Large intestine (tissue), 3 donors: Measurements from ENCODE around the gene CBR4. TPM values are rescaled to one million over a fixed set of nuclear protein-coding genes. Genes with fewer than 3 reads are reported as not detected.

Source experiments
- DNase-seq, 2 donors: peaks; one replicate each; pipeline versions ENCODE4 v3.0.0 to v3.0.0-alpha.2; 2013
- H3K27ac ChIP-seq: one replicate; pipeline ENCODE4 v1.5.1; 2013; ENCODE audit warnings: low read length
- H3K27me3 ChIP-seq: 2 replicates; pipeline ENCODE4 v1.6.1; 2013; ENCODE audit warnings: low read length; ENCODE audit not compliant: control insufficient read depth, insufficient read depth
- H3K36me3 ChIP-seq: 2 replicates; pipeline ENCODE4 v1.6.1; 2013; ENCODE audit warnings: low read length; ENCODE audit not compliant: control insufficient read depth, insufficient read depth
- H3K4me1 ChIP-seq: one replicate; pipeline ENCODE4 v1.6.1; 2013; ENCODE audit warnings: low read length; ENCODE audit not compliant: control insufficient read depth, insufficient read depth
- H3K4me3 ChIP-seq: one replicate; pipeline ENCODE4 v1.5.1; 2013; ENCODE audit warnings: low read length
- H3K9me3 ChIP-seq: one replicate; pipeline ENCODE4 v1.6.1; 2013; ENCODE audit warnings: mild to moderate bottlenecking, low read depth, low read length, moderate library complexity; ENCODE audit not compliant: control insufficient read depth
- WGBS: methylation state at CpG from one replicate; pipeline ENCODE4 v1.1.5; 2013; ENCODE audit warnings: low lambda C conversion rate; ENCODE audit not compliant: insufficient coverage; 5-methylcytosine and 5-hydroxymethylcytosine counted together
- polyA plus RNA-seq: library from polyadenylated mRNA; unstranded; fragments of 120-200 nt; gene quantifications from one replicate; pipeline ENCODE4 v1.2.1, GENCODE V29; 2013

The CBR4 gene
- polyA plus RNA-seq, 1 donor, result 21.1 TPM

DNA sequence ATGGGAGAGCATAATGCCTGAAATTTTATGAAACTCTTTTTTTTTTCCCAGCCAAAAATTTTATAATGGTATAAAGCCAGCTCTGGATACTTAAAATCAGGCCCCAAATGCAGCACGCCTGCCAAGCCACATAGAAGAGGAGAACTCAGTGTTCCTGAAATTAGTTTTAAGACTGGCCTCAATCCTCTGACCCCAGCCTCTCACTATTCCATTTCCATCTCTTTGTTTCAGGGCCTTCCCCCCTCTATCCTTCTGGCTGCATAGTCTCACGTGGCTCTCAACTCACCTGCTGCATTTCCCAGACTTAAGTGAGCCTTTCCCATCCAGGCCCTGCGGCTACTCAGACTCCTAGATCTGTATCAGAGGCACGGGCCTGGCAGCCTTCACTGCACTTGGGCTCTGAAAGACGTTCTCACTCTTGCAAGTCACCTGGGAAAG lies 5.2 kb upstream of the CBR4 start:
- Histone ChIP-seq H3K4me3 (no peak overlapping the region), H3K27me3 (no peaks in the 10 kb centered on the region), H3K36me3 (no peaks in the 10 kb centered on the region), H3K27ac (peak overlapping the region; percentile 87), H3K9me3 (peaks cover 3% of the 10 kb centered on the region), H3K4me1 (peaks cover 26% of the 10 kb centered on the region)
- peak in 1 of 2 donors; percentile 35 for DNase-seq
- no CpG with 5 or more reads among the region's 5 CpGs for WGBS

DNA sequence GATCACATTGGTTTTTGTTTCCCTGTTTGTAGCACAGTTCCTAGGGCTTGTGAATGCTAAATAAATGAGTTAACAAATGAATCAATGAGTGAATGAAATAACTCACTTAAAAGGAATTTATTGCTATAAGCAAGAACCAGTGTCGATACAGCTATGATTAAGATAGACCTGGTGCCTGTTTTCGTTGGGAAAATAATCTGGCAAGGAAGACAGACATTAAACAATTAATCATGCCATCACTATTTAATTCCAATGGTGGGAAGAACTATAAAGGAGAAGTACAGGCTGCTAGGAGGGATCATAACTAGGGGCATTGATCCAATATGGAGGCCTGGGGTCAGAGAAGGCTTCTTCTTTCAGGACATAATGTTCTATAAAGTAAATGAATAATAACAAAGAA lies 4.5 kb upstream of the CBR4 start:
- Histone ChIP-seq H3K4me1 (peaks cover 26% of the 10 kb centered on the region), H3K36me3 (no peaks in the 10 kb centered on the region), H3K4me3 (no peak overlapping the region), H3K9me3 (peaks cover 3% of the 10 kb centered on the region), H3K27ac (no peak overlapping the region), H3K27me3 (no peaks in the 10 kb centered on the region)
- DNase-seq, result no peak
- WGBS, result 0% methylated on average over 1 of the region's 2 CpGs

- Histone ChIP-seq H3K9me3 (peaks cover 3% of the 10 kb centered on the region), H3K4me3 (no peak overlapping the region), H3K36me3 (no peaks in the 10 kb centered on the region), H3K4me1 (peaks cover 32% of the 10 kb centered on the region), H3K27ac (no peak overlapping the region), H3K27me3 (no peaks in the 10 kb centered on the region)
- DNase-seq, result no peak
- WGBS, result no CpG with 5 or more reads among the region's 1 CpG
These were observed 3.3 kb upstream of the CBR4 start for GRCh38 chr4:169013396-169013795.

DNA sequence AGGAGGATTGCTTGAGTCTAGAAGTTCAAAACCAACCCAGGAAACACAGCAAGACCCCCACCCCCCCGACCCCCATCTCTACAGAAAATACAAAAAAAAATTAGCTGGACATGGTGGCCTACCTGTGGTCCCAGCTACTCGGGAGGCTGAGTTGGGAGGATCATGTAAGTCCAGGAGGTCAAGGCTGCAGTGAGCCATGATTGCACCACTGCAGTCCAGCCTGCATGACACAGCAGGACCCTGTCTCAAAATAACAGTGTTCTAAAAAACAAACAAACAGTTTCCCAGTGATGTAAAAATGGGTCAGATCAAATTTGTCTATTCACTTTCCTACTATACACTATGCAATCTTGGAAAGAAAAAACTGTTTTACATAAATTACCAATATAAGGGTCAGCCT lies 2.0 kb upstream of the CBR4 start:
- Histone ChIP-seq H3K9me3 (peaks cover 3% of the 10 kb centered on the region), H3K27ac (no peak overlapping the region), H3K27me3 (no peaks in the 10 kb centered on the region), H3K4me3 (no peak overlapping the region), H3K36me3 (no peaks in the 10 kb centered on the region), H3K4me1 (peaks cover 28% of the 10 kb centered on the region)
- WGBS, result no CpG with 5 or more reads among the region's 2 CpGs
- DNase-seq, result no peak

- Histone ChIP-seq H3K4me1 (peaks cover 10% of the 10 kb centered on the region), H3K27me3 (no peaks in the 10 kb centered on the region), H3K4me3 (peak overlapping the region; percentile 80), H3K27ac (peak overlapping the region; percentile 84), H3K9me3 (no peaks in the 10 kb centered on the region), H3K36me3 (no peaks in the 10 kb centered on the region)
- DNase-seq, result peak; percentile 53 to 86
- no CpG with 5 or more reads among the region's 44 CpGs for WGBS
These were observed 550 bp downstream of the CBR4 start for GRCh38 chr4:169009286-169010124.

- DNase-seq, result peak in 1 of 2 donors; percentile 57
- peaks cover 17% of the 10 kb centered on the region for H3K36me3 ChIP-seq
- no peaks in the 10 kb centered on the region for H3K27me3 ChIP-seq
- no peaks in the 10 kb centered on the region for H3K9me3 ChIP-seq
- peak overlapping the region; percentile 1 for H3K27ac ChIP-seq
- peaks cover 10% of the 10 kb centered on the region for H3K4me1 ChIP-seq
- no peak overlapping the region for H3K4me3 ChIP-seq
- WGBS, result no CpG with 5 or more reads among the region's 1 CpG
These were observed 4.5 kb downstream of the CBR4 start for GRCh38 chr4:169005453-169006099.

- DNase-seq, result no peak
- no peaks in the 10 kb centered on the region for H3K9me3 ChIP-seq
- no peak overlapping the region for H3K4me3 ChIP-seq
- WGBS, result no CpG with 5 or more reads among the region's 1 CpG
- H3K36me3 ChIP-seq, result peaks cover 25% of the 10 kb centered on the region
- peaks cover 4% of the 10 kb centered on the region for H3K4me1 ChIP-seq
- H3K27me3 ChIP-seq, result no peaks in the 10 kb centered on the region
- no peak overlapping the region for H3K27ac ChIP-seq
These were observed 9.7 kb downstream of the CBR4 start for GRCh38 chr4:169000315-169000714.

DNA sequence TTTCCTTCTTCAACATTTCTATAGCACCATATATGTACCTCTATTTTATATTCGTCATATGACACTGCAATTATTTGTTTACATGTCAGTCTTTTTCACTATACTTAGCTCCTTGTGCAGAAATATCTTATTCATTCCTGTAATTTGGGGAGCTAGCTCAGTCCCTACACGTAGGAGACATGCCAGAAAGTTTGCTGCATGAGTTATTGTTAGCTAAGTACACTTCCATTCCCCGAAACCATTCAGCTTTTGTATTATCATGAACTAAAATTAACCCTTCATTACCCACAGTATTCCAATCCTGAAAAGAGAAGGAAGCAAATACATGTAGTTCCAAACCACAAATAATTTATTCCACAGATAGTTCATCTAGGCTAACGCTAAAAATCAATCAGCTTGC lies 10.2 kb downstream of the CBR4 start:
- no peak for DNase-seq
- 60% methylated on average over 2 of the region's 4 CpGs for WGBS

GRCh38 chr4:168998596-168998995 lies 11.5 kb downstream of the CBR4 start:
- Histone ChIP-seq H3K27me3 (no peaks in the 10 kb centered on the region), H3K9me3 (no peaks in the 10 kb centered on the region), H3K4me3 (no peak overlapping the region), H3K27ac (no peak overlapping the region), H3K4me1 (no peaks in the 10 kb centered on the region), H3K36me3 (peaks cover 25% of the 10 kb centered on the region)
- no peak for DNase-seq
- 100% methylated on average over 1 of the region's 1 CpG for WGBS

More for the DNA sequence above, 10.2 kb downstream of the CBR4 start:
- Histone ChIP-seq H3K27me3 (no peaks in the 10 kb centered on the region), H3K4me1 (no peaks in the 10 kb centered on the region), H3K9me3 (no peaks in the 10 kb centered on the region), H3K27ac (no peak overlapping the region), H3K4me3 (no peak overlapping the region), H3K36me3 (peaks cover 25% of the 10 kb centered on the region)

- no peaks in the 10 kb centered on the region for H3K4me1 ChIP-seq
- H3K4me3 ChIP-seq, result no peak overlapping the region
- DNase-seq, result no peak
- no peak overlapping the region for H3K27ac ChIP-seq
- no CpG with 5 or more reads among the region's 2 CpGs for WGBS
- no peaks in the 10 kb centered on the region for H3K9me3 ChIP-seq
- no peaks in the 10 kb centered on the region for H3K27me3 ChIP-seq
- H3K36me3 ChIP-seq, result peaks cover 12% of the 10 kb centered on the region
These were observed 14.3 kb downstream of the CBR4 start for GRCh38 chr4:168995537-168996295.
